Measurements from ENCODE around the gene DLEC1.

DLEC1 gene

GRCh38 chr3:38112378-38112761, 73.4 kb downstream of the DLEC1 start:
- no peak overlapping the region for H3K27ac ChIP-seq (ENCODE audit: insufficient read depth, low read depth, low read length, poor library complexity, severe bottlenecking)
- no peaks in the 10 kb centered on the region for H3K27me3 ChIP-seq (ENCODE audit: control insufficient read depth, insufficient read depth, low read length, poor library complexity, severe bottlenecking)
- H3K9me3 ChIP-seq (ENCODE audit: control insufficient read depth, low read length), result no peaks in the 10 kb centered on the region
- H3K4me1 ChIP-seq (ENCODE audit: control insufficient read depth, insufficient read depth, low read length), result no peaks in the 10 kb centered on the region
- 90 to 91% methylated on average over 7 of the region's 7 CpGs for WGBS, 2 experiments
- H3K36me3 ChIP-seq (ENCODE audit: control insufficient read depth, insufficient read depth, low read length), result no peaks in the 10 kb centered on the region
- H3K4me3 ChIP-seq (ENCODE audit: insufficient read depth, low read depth, low read length), result no peak overlapping the region

GRCh38 chr3:38114052-38114874, 75.3 kb downstream of the DLEC1 start:
- Histone ChIP-seq H3K27me3 (ENCODE audit: control insufficient read depth, insufficient read depth, low read length, poor library complexity, severe bottlenecking) (no peaks in the 10 kb centered on the region), H3K9me3 (ENCODE audit: control insufficient read depth, low read length) (no peaks in the 10 kb centered on the region), H3K27ac (ENCODE audit: insufficient read depth, low read depth, low read length, poor library complexity, severe bottlenecking) (no peak overlapping the region), H3K4me3 (ENCODE audit: insufficient read depth, low read depth, low read length) (no peak overlapping the region), H3K4me1 (ENCODE audit: control insufficient read depth, insufficient read depth, low read length) (no peaks in the 10 kb centered on the region), H3K36me3 (ENCODE audit: control insufficient read depth, insufficient read depth, low read length) (no peaks in the 10 kb centered on the region)
- 92 to 95% methylated on average over 13 of the region's 13 CpGs for WGBS, 2 experiments

GRCh38 chr3:38114875-38115644, 76.1 kb downstream of the DLEC1 start:
- Histone ChIP-seq H3K36me3 (ENCODE audit: control insufficient read depth, insufficient read depth, low read length) (no peaks in the 10 kb centered on the region), H3K9me3 (ENCODE audit: control insufficient read depth, low read length) (no peaks in the 10 kb centered on the region), H3K27me3 (ENCODE audit: control insufficient read depth, insufficient read depth, low read length, poor library complexity, severe bottlenecking) (no peaks in the 10 kb centered on the region), H3K27ac (ENCODE audit: insufficient read depth, low read depth, low read length, poor library complexity, severe bottlenecking) (no peak overlapping the region), H3K4me1 (ENCODE audit: control insufficient read depth, insufficient read depth, low read length) (no peaks in the 10 kb centered on the region), H3K4me3 (ENCODE audit: insufficient read depth, low read depth, low read length) (no peak overlapping the region)
- WGBS, 2 experiments, result 88 to 89% methylated on average over 13 of the region's 13 CpGs

GRCh38 chr3:38115645-38116427, 76.8 kb downstream of the DLEC1 start:
- WGBS, 2 experiments, result 91 to 92% methylated on average over 8 to 9 of the region's 9 CpGs
- no peaks in the 10 kb centered on the region for H3K27me3 ChIP-seq (ENCODE audit: control insufficient read depth, insufficient read depth, low read length, poor library complexity, severe bottlenecking)
- H3K4me3 ChIP-seq (ENCODE audit: insufficient read depth, low read depth, low read length), result no peak overlapping the region
- no peaks in the 10 kb centered on the region for H3K36me3 ChIP-seq (ENCODE audit: control insufficient read depth, insufficient read depth, low read length)
- no peak overlapping the region for H3K27ac ChIP-seq (ENCODE audit: insufficient read depth, low read depth, low read length, poor library complexity, severe bottlenecking)
- H3K9me3 ChIP-seq (ENCODE audit: control insufficient read depth, low read length), result no peaks in the 10 kb centered on the region
- no peaks in the 10 kb centered on the region for H3K4me1 ChIP-seq (ENCODE audit: control insufficient read depth, insufficient read depth, low read length)

- Histone ChIP-seq H3K9me3 (ENCODE audit: control insufficient read depth, low read length) (no peaks in the 10 kb centered on the region), H3K27ac (ENCODE audit: insufficient read depth, low read depth, low read length, poor library complexity, severe bottlenecking) (no peak overlapping the region), H3K4me3 (ENCODE audit: insufficient read depth, low read depth, low read length) (no peak overlapping the region), H3K4me1 (ENCODE audit: control insufficient read depth, insufficient read depth, low read length) (no peaks in the 10 kb centered on the region), H3K36me3 (ENCODE audit: control insufficient read depth, insufficient read depth, low read length) (no peaks in the 10 kb centered on the region), H3K27me3 (ENCODE audit: control insufficient read depth, insufficient read depth, low read length, poor library complexity, severe bottlenecking) (no peaks in the 10 kb centered on the region)
- WGBS, 2 experiments, result 93 to 94% methylated on average over 12 of the region's 12 CpGs
These were observed 77.6 kb downstream of the DLEC1 start for GRCh38 chr3:38116471-38117162.

GRCh38 chr3:38117163-38117716, 78.2 kb downstream of the DLEC1 start:
- H3K27me3 ChIP-seq (ENCODE audit: control insufficient read depth, insufficient read depth, low read length, poor library complexity, severe bottlenecking), result no peaks in the 10 kb centered on the region
- peaks cover 4% of the 10 kb centered on the region for H3K36me3 ChIP-seq (ENCODE audit: control insufficient read depth, insufficient read depth, low read length)
- no peak overlapping the region for H3K4me3 ChIP-seq (ENCODE audit: insufficient read depth, low read depth, low read length)
- 89 to 92% methylated on average over 10 of the region's 10 CpGs for WGBS, 2 experiments
- no peak overlapping the region for H3K27ac ChIP-seq (ENCODE audit: insufficient read depth, low read depth, low read length, poor library complexity, severe bottlenecking)
- H3K4me1 ChIP-seq (ENCODE audit: control insufficient read depth, insufficient read depth, low read length), result no peaks in the 10 kb centered on the region
- H3K9me3 ChIP-seq (ENCODE audit: control insufficient read depth, low read length), result no peaks in the 10 kb centered on the region

GRCh38 chr3:38117748-38118420, 78.9 kb downstream of the DLEC1 start:
- WGBS, 2 experiments, result 76 to 83% methylated on average over 11 of the region's 11 CpGs
- Histone ChIP-seq H3K27ac (ENCODE audit: insufficient read depth, low read depth, low read length, poor library complexity, severe bottlenecking) (no peak overlapping the region), H3K4me3 (ENCODE audit: insufficient read depth, low read depth, low read length) (no peak overlapping the region), H3K4me1 (ENCODE audit: control insufficient read depth, insufficient read depth, low read length) (no peaks in the 10 kb centered on the region), H3K36me3 (ENCODE audit: control insufficient read depth, insufficient read depth, low read length) (peaks cover 6% of the 10 kb centered on the region), H3K9me3 (ENCODE audit: control insufficient read depth, low read length) (no peaks in the 10 kb centered on the region), H3K27me3 (ENCODE audit: control insufficient read depth, insufficient read depth, low read length, poor library complexity, severe bottlenecking) (no peaks in the 10 kb centered on the region)

- no peaks in the 10 kb centered on the region for H3K4me1 ChIP-seq (ENCODE audit: control insufficient read depth, insufficient read depth, low read length)
- H3K27me3 ChIP-seq (ENCODE audit: control insufficient read depth, insufficient read depth, low read length, poor library complexity, severe bottlenecking), result no peaks in the 10 kb centered on the region
- 93 to 95% methylated on average over 13 of the region's 13 CpGs for WGBS, 2 experiments
- H3K4me3 ChIP-seq (ENCODE audit: insufficient read depth, low read depth, low read length), result no peak overlapping the region
- H3K9me3 ChIP-seq (ENCODE audit: control insufficient read depth, low read length), result no peaks in the 10 kb centered on the region
- H3K36me3 ChIP-seq (ENCODE audit: control insufficient read depth, insufficient read depth, low read length), result peaks cover 6% of the 10 kb centered on the region
- no peak overlapping the region for H3K27ac ChIP-seq (ENCODE audit: insufficient read depth, low read depth, low read length, poor library complexity, severe bottlenecking)
These were observed 79.6 kb downstream of the DLEC1 start for GRCh38 chr3:38118421-38119247.

- 88 to 98% methylated on average over 1 of the region's 1 CpG for WGBS, 2 experiments
- Histone ChIP-seq H3K27me3 (ENCODE audit: control insufficient read depth, insufficient read depth, low read length, poor library complexity, severe bottlenecking) (no peaks in the 10 kb centered on the region), H3K27ac (ENCODE audit: insufficient read depth, low read depth, low read length, poor library complexity, severe bottlenecking) (no peak overlapping the region), H3K4me3 (ENCODE audit: insufficient read depth, low read depth, low read length) (no peak overlapping the region), H3K4me1 (ENCODE audit: control insufficient read depth, insufficient read depth, low read length) (no peaks in the 10 kb centered on the region), H3K9me3 (ENCODE audit: control insufficient read depth, low read length) (no peaks in the 10 kb centered on the region), H3K36me3 (ENCODE audit: control insufficient read depth, insufficient read depth, low read length) (peaks cover 6% of the 10 kb centered on the region)
These were observed 80.2 kb downstream of the DLEC1 start for GRCh38 chr3:38119248-38119544.

Measured in ectodermal cell (in vitro differentiated cells).